ENCODE measurements around the gene LAMA4.

- TF ChIP-seq, protein P1, sequence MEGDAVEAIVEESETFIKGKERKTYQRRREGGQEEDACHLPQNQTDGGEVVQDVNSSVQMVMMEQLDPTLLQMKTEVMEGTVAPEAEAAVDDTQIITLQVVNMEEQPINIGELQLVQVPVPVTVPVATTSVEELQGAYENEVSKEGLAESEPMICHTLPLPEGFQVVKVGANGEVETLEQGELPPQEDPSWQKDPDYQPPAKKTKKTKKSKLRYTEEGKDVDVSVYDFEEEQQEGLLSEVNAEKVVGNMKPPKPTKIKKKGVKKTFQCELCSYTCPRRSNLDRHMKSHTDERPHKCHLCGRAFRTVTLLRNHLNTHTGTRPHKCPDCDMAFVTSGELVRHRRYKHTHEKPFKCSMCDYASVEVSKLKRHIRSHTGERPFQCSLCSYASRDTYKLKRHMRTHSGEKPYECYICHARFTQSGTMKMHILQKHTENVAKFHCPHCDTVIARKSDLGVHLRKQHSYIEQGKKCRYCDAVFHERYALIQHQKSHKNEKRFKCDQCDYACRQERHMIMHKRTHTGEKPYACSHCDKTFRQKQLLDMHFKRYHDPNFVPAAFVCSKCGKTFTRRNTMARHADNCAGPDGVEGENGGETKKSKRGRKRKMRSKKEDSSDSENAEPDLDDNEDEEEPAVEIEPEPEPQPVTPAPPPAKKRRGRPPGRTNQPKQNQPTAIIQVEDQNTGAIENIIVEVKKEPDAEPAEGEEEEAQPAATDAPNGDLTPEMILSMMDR (IDR thresholded peaks at IDR 0.05): no peak
- TF ChIP-seq POLR2A (IDR thresholded peaks at IDR 0.05): no peak
Observed at GRCh38 chr6:112141707-112142106, 112.7 kb downstream of the LAMA4 start.
